Liver (tissue), 9 donors: Measurements from ENCODE around the gene SEC24D. TPM values are rescaled to one million over a fixed set of nuclear protein-coding genes. Genes with fewer than 3 reads are reported as not detected.

Experiments
- DNase-seq: peaks from one replicate; pipeline ENCODE4 v3.0.0-alpha.2; 2017; ENCODE audit warnings: low spot score
- H3K27ac ChIP-seq, 2 donors: one replicate each; pipeline ENCODE4 v1.7.0; 2013; ENCODE audit warnings: inconsistent platforms in 2 of 2, low read length in 2 of 2, control low read depth in 1 of 2, low read depth in 1 of 2, mild to moderate bottlenecking in 1 of 2
- H3K27me3 ChIP-seq, 4 donors: one replicate each; pipeline versions ENCODE4 v1.6.1 to v1.7.0; 2013; ENCODE audit warnings: low read length in 3 of 4, inconsistent platforms in 1 of 4, mild to moderate bottlenecking in 1 of 4, moderate library complexity in 1 of 4; ENCODE audit not compliant: control insufficient read depth in 4 of 4, insufficient read depth in 4 of 4
- H3K36me3 ChIP-seq, 4 donors: one replicate each; pipeline versions ENCODE4 v1.6.1 to v1.7.0; 2013; ENCODE audit warnings: low read length in 3 of 4, mild to moderate bottlenecking in 3 of 4, low read depth in 1 of 4, moderate library complexity in 1 of 4; ENCODE audit not compliant: control insufficient read depth in 4 of 4, insufficient read depth in 3 of 4
- H3K4me1 ChIP-seq, 4 donors: one replicate each; pipeline versions ENCODE4 v1.6.1 to v1.7.0; 2013; ENCODE audit warnings: low read length in 3 of 4, mild to moderate bottlenecking in 3 of 4, moderate library complexity in 1 of 4; ENCODE audit not compliant: control insufficient read depth in 4 of 4, insufficient read depth in 4 of 4
- H3K4me3 ChIP-seq, 3 donors: one replicate each; pipeline versions ENCODE4 v1.6.1 to v1.7.0; 2013; ENCODE audit warnings: low read length in 3 of 3, control low read depth in 1 of 3, low read depth in 1 of 3, mild to moderate bottlenecking in 1 of 3
- H3K9ac ChIP-seq, 2 donors: one replicate each; pipeline ENCODE4 v1.7.0; 2013; ENCODE audit warnings: low read length in 2 of 2, mild to moderate bottlenecking in 2 of 2, moderate library complexity in 2 of 2, control low read depth in 1 of 2, low read depth in 1 of 2
- H3K9me3 ChIP-seq, 4 donors: one replicate each; pipeline versions ENCODE4 v1.6.1 to v1.7.0; 2013; ENCODE audit warnings: low read length in 3 of 4; ENCODE audit not compliant: control insufficient read depth in 4 of 4
- EGR1 ChIP-seq, 2 donors: IDR thresholded peaks; 2 replicates each; pipeline ENCODE4 v1.6.1; 2016 to 2018; ENCODE audit warnings: antibody characterized with exemption in 2 of 2, low read depth in 2 of 2
- FOXA2 ChIP-seq: IDR thresholded peaks from 2 replicates; pipeline ENCODE4 v1.6.1; 2016; ENCODE audit warnings: antibody characterized with exemption
- GABPA ChIP-seq, 2 donors: IDR thresholded peaks in 1 of 2; conservative IDR thresholded peaks in 1 of 2; 2 replicates each; pipeline ENCODE4 v1.6.1; 2016; ENCODE audit warnings: antibody characterized with exemption in 2 of 2, mild to moderate bottlenecking in 1 of 2, moderate library complexity in 1 of 2
- HNF4A ChIP-seq, 2 donors: conservative IDR thresholded peaks; 2 replicates each; pipeline ENCODE4 v1.6.1; 2016; ENCODE audit warnings: antibody characterized with exemption in 2 of 2, mild to moderate bottlenecking in 2 of 2
- HNF4G ChIP-seq: IDR thresholded peaks from 2 replicates; pipeline ENCODE4 v1.6.1; 2016; ENCODE audit warnings: antibody characterized with exemption
- JUND ChIP-seq, 2 donors: IDR thresholded peaks; 2 replicates each; pipeline ENCODE4 v1.6.1; 2016; ENCODE audit warnings: antibody characterized with exemption in 2 of 2
- MAX ChIP-seq: IDR thresholded peaks from 2 replicates; pipeline ENCODE4 v1.6.1; 2016; ENCODE audit warnings: antibody characterized with exemption
- RAD21 ChIP-seq, 2 donors: IDR thresholded peaks; 2 replicates each; pipeline ENCODE4 v1.6.1; 2016; ENCODE audit warnings: antibody characterized with exemption in 2 of 2, mild to moderate bottlenecking in 2 of 2
- RXRA ChIP-seq, 2 donors: IDR thresholded peaks; 2 replicates each; pipeline ENCODE4 v1.6.1; 2017 to 2018; ENCODE audit warnings: antibody characterized with exemption in 2 of 2, mild to moderate bottlenecking in 1 of 2
- SP1 ChIP-seq: IDR thresholded peaks from 2 replicates; pipeline ENCODE4 v1.6.1; 2018; ENCODE audit warnings: antibody characterized with exemption, mild to moderate bottlenecking
- TAF1 ChIP-seq: conservative IDR thresholded peaks from 2 replicates; pipeline ENCODE4 v1.6.1; 2016; ENCODE audit warnings: antibody characterized with exemption, mild to moderate bottlenecking
- YY1 ChIP-seq: IDR thresholded peaks from 2 replicates; pipeline ENCODE4 v1.6.1; 2016; ENCODE audit warnings: antibody characterized with exemption, mild to moderate bottlenecking
- ZBTB33 ChIP-seq: IDR thresholded peaks from 2 replicates; pipeline ENCODE4 v1.6.1; 2016; ENCODE audit warnings: antibody characterized with exemption
- WGBS: extraction: QIAGEN DNeasy Blood & Tissue Kit; methylation state at CpG from one replicate; pipeline ENCODE4 v1.1.7; 2013; 5-methylcytosine and 5-hydroxymethylcytosine counted together
- polyA plus RNA-seq, 2 donors: library from polyadenylated mRNA; stranded (reverse) in 1 of 2; unstranded in 1 of 2; fragments of 200-250 nt in 1 of 2; fragments of >200 nt in 1 of 2; fragmentation: Nextera tagmentation in 1 of 2; extraction: Ambion mirVana in 1 of 2; gene quantifications; one replicate each; pipeline versions ENCODE4 v1.2.1 to v1.2.3, GENCODE V29; 2013 to 2015
- total RNA-seq, 2 donors: library from RNA; depleted of rRNA; stranded (reverse); fragments of >200 nt; gene quantifications; one replicate each; pipeline ENCODE4 v1.2.3, GENCODE V29; 2014
- TF ChIP-seq, protein P1 (sequence below): IDR thresholded peaks from 2 replicates; pipeline ENCODE4 v1.6.1; 2016; ENCODE audit warnings: antibody characterized with exemption
- TF ChIP-seq, protein P2 (sequence below): fragments of 150-350 bp; IDR thresholded peaks from 2 replicates; pipeline ENCODE4 v1.5.1; 2017; ENCODE audit warnings: improper control_type of control experiment, low read depth, low read length; ENCODE audit not compliant: missing input control
- TF ChIP-seq, protein P3 (sequence below): IDR thresholded peaks from 2 replicates; pipeline ENCODE4 v1.6.1; 2016; ENCODE audit warnings: antibody characterized with exemption, mild to moderate bottlenecking
- donor health status: healthy.
- donor health status: healthy.
- donor health status: healthy.
- donor health status: healthy.
- donor health status: healthy.

SEC24D gene
- total and polyA plus RNA-seq, 4 donors = 16.0 to 80.8 (median 33.7) TPM

DNA sequence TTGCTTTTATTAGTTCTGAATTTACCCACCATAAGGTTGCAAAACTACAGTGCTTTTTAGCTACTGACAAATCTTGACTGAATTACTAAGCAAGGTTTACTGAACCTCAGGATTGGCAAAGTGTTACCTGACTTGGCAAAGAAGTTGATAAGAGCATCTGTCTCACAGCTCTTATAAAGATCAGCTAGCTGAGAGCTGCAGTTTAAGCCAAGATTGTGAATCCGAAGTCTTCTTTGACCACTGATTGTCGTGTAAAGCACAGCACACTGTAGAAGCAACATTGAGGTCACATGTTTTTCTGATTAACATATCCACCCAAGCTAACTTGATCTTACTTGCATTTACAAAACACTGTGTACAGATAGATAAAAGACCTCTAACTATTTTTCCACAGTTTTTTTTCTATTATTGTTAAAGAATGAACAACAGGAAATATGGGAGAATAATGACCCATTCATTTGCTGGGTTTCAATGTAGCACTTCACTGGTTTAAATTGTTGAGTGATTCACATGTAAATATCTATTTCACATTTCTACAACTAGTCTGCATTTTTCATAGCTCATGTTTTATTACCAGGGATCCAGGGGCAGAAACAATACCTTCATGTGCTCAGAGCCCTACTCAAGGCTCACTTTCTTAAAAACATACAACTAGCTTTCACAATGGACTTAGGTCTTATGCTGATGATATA, 96.8 kb downstream of the SEC24D start:
- H3K4me3 ChIP-seq = no peak overlapping the region
- no peak overlapping the region for H3K9ac ChIP-seq
- no peaks in the 10 kb centered on the region for H3K9me3 ChIP-seq
- H3K27ac ChIP-seq = no peak overlapping the region
- peaks cover 10 to 54% (median 39%) of the 10 kb centered on the region in 4 donors for H3K36me3 ChIP-seq
- 54% methylated on average over 2 of the region's 2 CpGs for WGBS
- TF ChIP-seq JUND (IDR thresholded peaks at IDR 0.05) (no peak), MAX (no peak), GABPA (IDR thresholded peaks at IDR 0.05 in 1 of 2, conservative IDR thresholded peaks at IDR 0.05 in 1 of 2) (no peak), SP1 (no peak)
- no peak for DNase-seq
- H3K4me1 ChIP-seq = peaks cover 3 to 12% (median 8%) of the 10 kb centered on the region in 4 donors
- no peaks in the 10 kb centered on the region for H3K27me3 ChIP-seq

DNA sequence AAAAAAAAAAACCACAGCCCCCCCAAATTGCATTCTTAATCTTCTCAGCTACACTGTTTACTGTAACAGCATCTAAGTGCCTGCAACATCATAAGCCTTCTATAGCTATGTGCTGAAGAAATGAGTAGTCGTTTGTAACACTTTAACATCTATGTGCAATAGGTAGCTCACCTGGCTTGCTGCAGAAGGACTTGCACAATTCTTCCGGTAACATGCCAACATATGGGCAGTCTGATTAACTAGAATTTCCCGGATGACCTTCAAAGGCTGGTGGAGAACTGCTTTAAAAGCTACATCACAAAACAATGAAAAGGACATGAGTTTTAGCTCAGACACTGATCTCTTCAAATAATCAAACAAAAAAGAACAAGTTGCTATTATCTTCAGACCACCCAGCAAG, 97.8 kb downstream of the SEC24D start:
- no peaks in the 10 kb centered on the region for H3K27me3 ChIP-seq
- no peaks in the 10 kb centered on the region for H3K9me3 ChIP-seq
- H3K4me3 ChIP-seq = no peak overlapping the region
- no peak overlapping the region for H3K9ac ChIP-seq
- H3K4me1 ChIP-seq = peaks cover 3 to 12% (median 8%) of the 10 kb centered on the region in 4 donors
- TF ChIP-seq, protein P1, sequence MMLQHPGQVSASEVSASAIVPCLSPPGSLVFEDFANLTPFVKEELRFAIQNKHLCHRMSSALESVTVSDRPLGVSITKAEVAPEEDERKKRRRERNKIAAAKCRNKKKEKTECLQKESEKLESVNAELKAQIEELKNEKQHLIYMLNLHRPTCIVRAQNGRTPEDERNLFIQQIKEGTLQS = no peak
- no peak for TF ChIP-seq EGR1 (IDR thresholded peaks at IDR 0.05; ENCODE audit: low read depth in 2 of 2)
- peak; percentile 18 for TF ChIP-seq SP1
- peak in 1 of 2 donors; percentile 13 for TF ChIP-seq HNF4A (conservative IDR thresholded peaks at IDR 0.05)
- peak; percentile 13 for TF ChIP-seq FOXA2
- peak; percentile 19 for TF ChIP-seq HNF4G
- TF ChIP-seq RAD21 (IDR thresholded peaks at IDR 0.05) = peak in 1 of 2 donors; percentile 12
- peak; percentile 24 for TF ChIP-seq ZBTB33
- H3K27ac ChIP-seq = peak overlapping the region in 1 of 2 donors; percentile 16
- no peak for DNase-seq
- H3K36me3 ChIP-seq = peaks cover 5 to 45% (median 36%) of the 10 kb centered on the region in 4 donors
- WGBS = 42% methylated on average over 3 of the region's 3 CpGs

GRCh38 chr4:118736900-118737299, 99.0 kb downstream of the SEC24D start:
- H3K36me3 ChIP-seq = peaks cover 5 to 53% (median 41%) of the 10 kb centered on the region in 4 donors
- peaks cover 3 to 8% (median 8%) of the 10 kb centered on the region in 4 donors for H3K4me1 ChIP-seq
- no peak for DNase-seq
- H3K9ac ChIP-seq = no peak overlapping the region
- TF ChIP-seq HNF4A (conservative IDR thresholded peaks at IDR 0.05) = no peak
- TF ChIP-seq, protein P2, sequence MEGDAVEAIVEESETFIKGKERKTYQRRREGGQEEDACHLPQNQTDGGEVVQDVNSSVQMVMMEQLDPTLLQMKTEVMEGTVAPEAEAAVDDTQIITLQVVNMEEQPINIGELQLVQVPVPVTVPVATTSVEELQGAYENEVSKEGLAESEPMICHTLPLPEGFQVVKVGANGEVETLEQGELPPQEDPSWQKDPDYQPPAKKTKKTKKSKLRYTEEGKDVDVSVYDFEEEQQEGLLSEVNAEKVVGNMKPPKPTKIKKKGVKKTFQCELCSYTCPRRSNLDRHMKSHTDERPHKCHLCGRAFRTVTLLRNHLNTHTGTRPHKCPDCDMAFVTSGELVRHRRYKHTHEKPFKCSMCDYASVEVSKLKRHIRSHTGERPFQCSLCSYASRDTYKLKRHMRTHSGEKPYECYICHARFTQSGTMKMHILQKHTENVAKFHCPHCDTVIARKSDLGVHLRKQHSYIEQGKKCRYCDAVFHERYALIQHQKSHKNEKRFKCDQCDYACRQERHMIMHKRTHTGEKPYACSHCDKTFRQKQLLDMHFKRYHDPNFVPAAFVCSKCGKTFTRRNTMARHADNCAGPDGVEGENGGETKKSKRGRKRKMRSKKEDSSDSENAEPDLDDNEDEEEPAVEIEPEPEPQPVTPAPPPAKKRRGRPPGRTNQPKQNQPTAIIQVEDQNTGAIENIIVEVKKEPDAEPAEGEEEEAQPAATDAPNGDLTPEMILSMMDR = no peak
- TF ChIP-seq EGR1 (IDR thresholded peaks at IDR 0.05; ENCODE audit: low read depth in 2 of 2) = no peak
- TF ChIP-seq RXRA (IDR thresholded peaks at IDR 0.05) = no peak
- no peak for TF ChIP-seq HNF4G
- no peak for TF ChIP-seq SP1
- TF ChIP-seq YY1 = no peak
- TF ChIP-seq, protein P3, sequence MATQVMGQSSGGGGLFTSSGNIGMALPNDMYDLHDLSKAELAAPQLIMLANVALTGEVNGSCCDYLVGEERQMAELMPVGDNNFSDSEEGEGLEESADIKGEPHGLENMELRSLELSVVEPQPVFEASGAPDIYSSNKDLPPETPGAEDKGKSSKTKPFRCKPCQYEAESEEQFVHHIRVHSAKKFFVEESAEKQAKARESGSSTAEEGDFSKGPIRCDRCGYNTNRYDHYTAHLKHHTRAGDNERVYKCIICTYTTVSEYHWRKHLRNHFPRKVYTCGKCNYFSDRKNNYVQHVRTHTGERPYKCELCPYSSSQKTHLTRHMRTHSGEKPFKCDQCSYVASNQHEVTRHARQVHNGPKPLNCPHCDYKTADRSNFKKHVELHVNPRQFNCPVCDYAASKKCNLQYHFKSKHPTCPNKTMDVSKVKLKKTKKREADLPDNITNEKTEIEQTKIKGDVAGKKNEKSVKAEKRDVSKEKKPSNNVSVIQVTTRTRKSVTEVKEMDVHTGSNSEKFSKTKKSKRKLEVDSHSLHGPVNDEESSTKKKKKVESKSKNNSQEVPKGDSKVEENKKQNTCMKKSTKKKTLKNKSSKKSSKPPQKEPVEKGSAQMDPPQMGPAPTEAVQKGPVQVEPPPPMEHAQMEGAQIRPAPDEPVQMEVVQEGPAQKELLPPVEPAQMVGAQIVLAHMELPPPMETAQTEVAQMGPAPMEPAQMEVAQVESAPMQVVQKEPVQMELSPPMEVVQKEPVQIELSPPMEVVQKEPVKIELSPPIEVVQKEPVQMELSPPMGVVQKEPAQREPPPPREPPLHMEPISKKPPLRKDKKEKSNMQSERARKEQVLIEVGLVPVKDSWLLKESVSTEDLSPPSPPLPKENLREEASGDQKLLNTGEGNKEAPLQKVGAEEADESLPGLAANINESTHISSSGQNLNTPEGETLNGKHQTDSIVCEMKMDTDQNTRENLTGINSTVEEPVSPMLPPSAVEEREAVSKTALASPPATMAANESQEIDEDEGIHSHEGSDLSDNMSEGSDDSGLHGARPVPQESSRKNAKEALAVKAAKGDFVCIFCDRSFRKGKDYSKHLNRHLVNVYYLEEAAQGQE = no peak
- TF ChIP-seq MAX = no peak
- no peak for TF ChIP-seq TAF1
- TF ChIP-seq, protein P1 = no peak
- no peaks in the 10 kb centered on the region for H3K27me3 ChIP-seq
- H3K4me3 ChIP-seq = no peak overlapping the region
- H3K9me3 ChIP-seq = no peaks in the 10 kb centered on the region
- no peak overlapping the region for H3K27ac ChIP-seq
